DND-41 (cell line): ENCODE measurements around the gene YBX2.

Experiments used
- EZH2 ChIP-seq: IDR thresholded peaks from 3 replicates; pipeline ENCODE4 v1.6.1; 2012; ENCODE audit warnings: borderline replicate concordance, low read depth, mild to moderate bottlenecking, moderate library complexity, low read length, inconsistent platforms; ENCODE audit not compliant: severe bottlenecking
- TF ChIP-seq, protein P1 (sequence below): IDR thresholded peaks from 2 replicates; pipeline ENCODE4 v1.5.1; 2012; ENCODE audit warnings: borderline replicate concordance, low read length, moderate library complexity, mild to moderate bottlenecking; ENCODE audit not compliant: poor library complexity, severe bottlenecking; ENCODE audit errors: extremely low read depth

DNA sequence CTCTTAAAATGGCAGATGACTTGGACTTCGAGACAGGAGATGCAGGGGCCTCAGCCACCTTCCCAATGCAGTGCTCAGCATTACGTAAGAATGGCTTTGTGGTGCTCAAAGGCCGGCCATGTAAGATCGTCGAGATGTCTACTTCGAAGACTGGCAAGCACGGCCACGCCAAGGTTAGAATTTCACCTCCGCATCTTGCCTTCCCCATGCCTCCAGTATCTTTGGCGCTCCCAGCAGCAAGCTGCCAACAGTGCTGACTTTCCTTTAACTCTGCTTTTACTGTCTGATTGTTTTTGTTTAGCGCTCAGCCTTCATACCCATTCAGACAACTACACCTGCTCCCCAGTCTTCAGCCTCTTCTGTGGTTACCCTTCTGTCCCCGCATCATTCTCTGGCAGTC, 15.2 kb upstream of the YBX2 start:
- TF ChIP-seq, protein P1, sequence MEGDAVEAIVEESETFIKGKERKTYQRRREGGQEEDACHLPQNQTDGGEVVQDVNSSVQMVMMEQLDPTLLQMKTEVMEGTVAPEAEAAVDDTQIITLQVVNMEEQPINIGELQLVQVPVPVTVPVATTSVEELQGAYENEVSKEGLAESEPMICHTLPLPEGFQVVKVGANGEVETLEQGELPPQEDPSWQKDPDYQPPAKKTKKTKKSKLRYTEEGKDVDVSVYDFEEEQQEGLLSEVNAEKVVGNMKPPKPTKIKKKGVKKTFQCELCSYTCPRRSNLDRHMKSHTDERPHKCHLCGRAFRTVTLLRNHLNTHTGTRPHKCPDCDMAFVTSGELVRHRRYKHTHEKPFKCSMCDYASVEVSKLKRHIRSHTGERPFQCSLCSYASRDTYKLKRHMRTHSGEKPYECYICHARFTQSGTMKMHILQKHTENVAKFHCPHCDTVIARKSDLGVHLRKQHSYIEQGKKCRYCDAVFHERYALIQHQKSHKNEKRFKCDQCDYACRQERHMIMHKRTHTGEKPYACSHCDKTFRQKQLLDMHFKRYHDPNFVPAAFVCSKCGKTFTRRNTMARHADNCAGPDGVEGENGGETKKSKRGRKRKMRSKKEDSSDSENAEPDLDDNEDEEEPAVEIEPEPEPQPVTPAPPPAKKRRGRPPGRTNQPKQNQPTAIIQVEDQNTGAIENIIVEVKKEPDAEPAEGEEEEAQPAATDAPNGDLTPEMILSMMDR, result no peak
- no peak for TF ChIP-seq EZH2
